HCT116 (cell line): ENCODE data around the gene RCAN2.

Source experiments
- POLR2A ChIP-seq: IDR thresholded peaks from 2 replicates; pipeline ENCODE4 v1.7.0; 2011; ENCODE audit warnings: borderline replicate concordance; ENCODE audit not compliant: insufficient read depth, insufficient read length; ENCODE audit errors: extremely low read depth
- TF ChIP-seq, protein P1 (sequence below): IDR thresholded peaks from 2 replicates; pipeline ENCODE4 v1.6.1; 2012

DNA sequence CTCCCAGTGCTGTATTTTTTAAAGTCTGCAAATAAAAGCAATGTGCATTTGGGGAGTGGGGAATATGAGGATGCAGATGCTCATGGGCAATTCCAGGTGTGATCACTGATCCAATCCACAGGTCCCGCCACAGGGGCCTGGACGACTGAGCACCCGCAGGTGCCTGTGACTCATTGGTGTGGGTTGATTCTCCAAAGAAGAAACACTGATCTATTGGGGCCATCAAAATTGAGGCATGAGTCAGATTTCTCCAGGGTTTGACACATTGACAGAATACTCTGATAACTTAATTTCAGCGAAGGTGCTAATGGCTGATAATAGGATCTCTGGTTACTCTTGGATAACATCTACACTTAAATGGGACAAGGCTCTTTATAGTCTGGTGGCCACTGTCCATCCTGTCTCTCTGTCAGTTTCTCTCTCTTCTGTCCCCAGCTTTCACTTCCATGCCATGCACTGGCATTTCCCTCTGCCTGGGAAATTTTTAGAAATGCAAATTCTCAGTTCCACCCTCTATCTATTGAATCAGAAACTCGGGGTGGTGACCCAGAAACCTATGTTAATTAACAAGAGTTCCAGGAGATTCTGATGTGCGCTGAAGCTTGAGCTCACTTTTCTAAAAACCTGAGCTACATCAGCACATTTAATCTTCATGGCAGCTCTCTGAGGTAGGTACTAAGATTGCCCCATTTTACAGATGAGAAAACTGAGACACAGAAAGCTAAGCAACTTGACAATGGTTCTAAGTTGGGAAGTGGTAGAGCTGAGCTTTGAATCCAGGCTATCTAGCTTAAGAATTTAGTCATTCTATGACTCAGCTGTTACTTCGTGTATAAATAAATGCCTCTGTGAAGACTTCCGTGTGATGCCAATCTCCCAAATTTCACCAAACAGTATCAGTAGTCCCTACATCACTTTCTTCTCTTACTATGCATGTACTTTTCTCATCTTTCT, 10.2 kb upstream of the RCAN2 start:
- no peak for TF ChIP-seq POLR2A
- TF ChIP-seq, protein P1, sequence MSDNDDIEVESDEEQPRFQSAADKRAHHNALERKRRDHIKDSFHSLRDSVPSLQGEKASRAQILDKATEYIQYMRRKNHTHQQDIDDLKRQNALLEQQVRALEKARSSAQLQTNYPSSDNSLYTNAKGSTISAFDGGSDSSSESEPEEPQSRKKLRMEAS: no peak
